HCT116 (cell line): Measurements from ENCODE around the gene FAM50B. TPM values are rescaled to one million over a fixed set of nuclear protein-coding genes. Genes with fewer than 3 reads are reported as not detected.

ENCODE experiments used
- ATAC-seq: fragments of 200-7000 bp; cut with Tn5 transposase; 2 replicates; pipeline ENCODE4 v1.9.1; 2020; ENCODE audit warnings: mild to moderate bottlenecking, moderate library complexity
- BruUV-seq: library from RNA; stranded (reverse); fragments of 400-500 nt; replicated peaks from 2 replicates; lab custom pipeline; 2021; lab: Mats Ljungman, UMichigan
- CTCF ChIA-PET: fragments of 300-600 bp; sonication (Branson Sonifier 250); formaldehyde crosslinking; loops from one replicate; lab custom pipeline; 2021; ENCODE audit warnings: antibody characterized with exemption; lab: Charles Lee
- POLR2A ChIA-PET: fragments of 300-600, 350-600 bp; sonication (Branson Sonifier 250); formaldehyde crosslinking; loops from one replicate; lab custom pipeline; 2021; ENCODE audit warnings: antibody characterized with exemption; lab: Charles Lee
- RAD21 ChIA-PET, 2 experiments: fragments of 300-600 bp; sonication (Branson Sonifier 250); formaldehyde crosslinking; loops; one replicate each; lab custom pipeline; 2023; ENCODE audit warnings: low total read pairs in 2 of 2; ENCODE audit not compliant: uncharacterized antibody in 2 of 2, unreplicated experiment in 2 of 2, low non-redundant PET in 1 of 2; lab: Charles Lee
- DNase-seq: peaks from one replicate; pipeline ENCODE4 v3.0.0-alpha.2; 2010; ENCODE audit warnings: low read depth, low spot score
- H2AFZ ChIP-seq: fragments of 200-600 bp; shearing (Covaris generic), sonication (generic); 2 replicates; pipeline ENCODE4 v1.6.1; 2017; ENCODE audit warnings: low read depth, mixed run types, mixed read lengths, antibody characterized with exemption, low read length; ENCODE audit not compliant: poor library complexity, severe bottlenecking
- H3K27ac ChIP-seq: 2 replicates; pipeline ENCODE4 v1.5.1; 2012; ENCODE audit warnings: low read depth, low read length
- H3K27me3 ChIP-seq: fragments of 200-600 bp; sonication (generic); 2 replicates; pipeline ENCODE4 v1.6.1; 2016; ENCODE audit warnings: mixed run types, low read length, mixed read lengths; ENCODE audit not compliant: insufficient read depth
- H3K36me3 ChIP-seq, 2 experiments: fragments of 200-500 bp in 1 of 2; fragments of 200-600 bp in 1 of 2; sonication (Bioruptor generic) in 1 of 2; sonication (generic) in 1 of 2; 2 replicates each; pipeline versions ENCODE4 v1.5.1 to v1.6.1; 2014 to 2016; ENCODE audit warnings: low read length in 2 of 2, inconsistent platforms in 1 of 2, mixed read lengths in 1 of 2, mixed run types in 1 of 2; ENCODE audit not compliant: insufficient read depth in 2 of 2, control insufficient read depth in 1 of 2
- H3K4me1 ChIP-seq, 2 experiments: fragments of 200-600 bp in 1 of 2; sonication (generic) in 1 of 2; 2 replicates each; pipeline versions ENCODE4 v1.5.1 to v1.6.1; 2012 to 2017; ENCODE audit warnings: low read length in 2 of 2, inconsistent platforms in 1 of 2, mild to moderate bottlenecking in 1 of 2, mixed read lengths in 1 of 2, mixed run types in 1 of 2, moderate library complexity in 1 of 2; ENCODE audit not compliant: insufficient read depth in 2 of 2, control insufficient read depth in 1 of 2
- H3K4me2 ChIP-seq: fragments of 200-600 bp; sonication (generic); 2 replicates; pipeline ENCODE4 v1.6.1; 2017; ENCODE audit warnings: mixed run types, low read length, mixed read lengths
- H3K4me3 ChIP-seq, 2 experiments: fragments of 200-600 bp in 1 of 2; sonication (generic) in 1 of 2; replicated peaks in 1 of 2; 2 replicates each; pipeline ENCODE4 v1.5.1; 2011 to 2016; ENCODE audit warnings: low read length in 2 of 2, control low read depth in 1 of 2, low read depth in 1 of 2, mild to moderate bottlenecking in 1 of 2, mixed read lengths in 1 of 2, mixed run types in 1 of 2
- H3K79me2 ChIP-seq: fragments of 200-600 bp; sonication (generic); 2 replicates; pipeline ENCODE4 v1.6.1; 2017; ENCODE audit warnings: mild to moderate bottlenecking, mixed run types, low read length, moderate library complexity, mixed read lengths; ENCODE audit not compliant: insufficient read depth
- H3K9ac ChIP-seq: fragments of 200-600 bp; sonication (generic); 2 replicates; pipeline ENCODE4 v1.6.1; 2016; ENCODE audit warnings: low read length, mixed read lengths
- H3K9me2 ChIP-seq: fragments of 200-600 bp; sonication (generic), shearing (Covaris generic); 2 replicates; pipeline ENCODE4 v1.6.1; 2017; ENCODE audit warnings: mixed run types, mild to moderate bottlenecking, moderate library complexity; ENCODE audit not compliant: insufficient read depth
- H3K9me3 ChIP-seq, 2 experiments: fragments of 200-500 bp in 1 of 2; fragments of 200-600 bp in 1 of 2; sonication (Bioruptor generic) in 1 of 2; sonication (generic) in 1 of 2; 2 replicates each; pipeline ENCODE4 v1.6.1; 2014 to 2017; ENCODE audit warnings: low read length in 2 of 2, mixed read lengths in 2 of 2, inconsistent platforms in 1 of 2, low read depth in 1 of 2, mild to moderate bottlenecking in 1 of 2, mixed run types in 1 of 2, moderate library complexity in 1 of 2; ENCODE audit not compliant: control insufficient read depth in 1 of 2, insufficient read depth in 1 of 2
- H4K20me1 ChIP-seq: fragments of 200-600 bp; sonication (generic), shearing (Covaris generic); 2 replicates; pipeline ENCODE4 v1.6.1; 2017; ENCODE audit warnings: mixed run types, mild to moderate bottlenecking, moderate library complexity; ENCODE audit not compliant: insufficient read depth
- CBX3 ChIP-seq: IDR thresholded peaks from 2 replicates; pipeline ENCODE4 v1.6.1; 2012; ENCODE audit warnings: low read depth
- CEBPB ChIP-seq: IDR thresholded peaks from 2 replicates; pipeline ENCODE4 v1.6.1; 2012; ENCODE audit warnings: low read depth
- EZH2phosphoT487 ChIP-seq: fragments of 200-600 bp; IDR thresholded peaks from 2 replicates; pipeline ENCODE4 v1.6.1; 2018; ENCODE audit warnings: antibody characterized with exemption, borderline replicate concordance
- MAX ChIP-seq: IDR thresholded peaks from 2 replicates; pipeline ENCODE4 v1.6.1; 2012
- POLR2A ChIP-seq: IDR thresholded peaks from 2 replicates; pipeline ENCODE4 v1.7.0; 2011; ENCODE audit warnings: borderline replicate concordance; ENCODE audit not compliant: insufficient read depth, insufficient read length; ENCODE audit errors: extremely low read depth
- POLR2AphosphoS5 ChIP-seq: IDR thresholded peaks from 2 replicates; pipeline ENCODE4 v1.6.1; 2011; ENCODE audit warnings: mild to moderate bottlenecking, low read depth, low read length, moderate library complexity
- RAD21 ChIP-seq: IDR thresholded peaks from 2 replicates; pipeline ENCODE4 v1.6.1; 2012; ENCODE audit warnings: low read depth, mild to moderate bottlenecking
- YY1 ChIP-seq: IDR thresholded peaks from 2 replicates; pipeline ENCODE4 v1.6.1; 2011; ENCODE audit warnings: low read length, low read depth, moderate library complexity, mild to moderate bottlenecking; ENCODE audit not compliant: insufficient replicate concordance; ENCODE audit errors: extremely low read depth
- ZBTB33 ChIP-seq: IDR thresholded peaks from 2 replicates; pipeline ENCODE4 v1.6.1; 2011; ENCODE audit warnings: mild to moderate bottlenecking, low read length, moderate library complexity; ENCODE audit not compliant: insufficient replicate concordance; ENCODE audit errors: extremely low read depth
- ZNF274 ChIP-seq: fragments of 200-500 bp; sonication (Bioruptor generic); IDR thresholded peaks from 2 replicates; pipeline ENCODE4 v1.6.1; 2014; ENCODE audit warnings: mild to moderate bottlenecking, low read depth, low read length, inconsistent platforms
- intact Hi-C: fragments of 100-400 bp; cut with micrococcal nuclease; formaldehyde crosslinking; loops from 2 replicates; pipeline ENCODE4 v1.10.0; 2022
- total RNA-seq: library from RNA; stranded (reverse); gene quantifications from one replicate; pipeline ENCODE4 v1.2.1, GENCODE V29; 2021; ENCODE audit not compliant: unreplicated experiment
- TF ChIP-seq, protein P1 (sequence below), 3 experiments: fragments of 200-600 bp in 1 of 3; sonication (generic) in 1 of 3; IDR thresholded peaks in 2 of 3; conservative IDR thresholded peaks in 1 of 3; 2 replicates each; pipeline ENCODE4 v1.5.1; 2012 to 2017; ENCODE audit warnings: low read depth in 2 of 3, low read length in 2 of 3, antibody characterized with exemption in 1 of 3, borderline replicate concordance in 1 of 3, control low read depth in 1 of 3, mild to moderate bottlenecking in 1 of 3, mixed read lengths in 1 of 3, mixed run types in 1 of 3, moderate library complexity in 1 of 3; ENCODE audit not compliant: insufficient read depth in 1 of 3
- TF ChIP-seq, protein P2 (sequence below): IDR thresholded peaks from 2 replicates; pipeline ENCODE4 v1.6.1; 2012

FAM50B gene
- total RNA-seq, 1 experiment from 2014 or later = 0.86 TPM

DNA sequence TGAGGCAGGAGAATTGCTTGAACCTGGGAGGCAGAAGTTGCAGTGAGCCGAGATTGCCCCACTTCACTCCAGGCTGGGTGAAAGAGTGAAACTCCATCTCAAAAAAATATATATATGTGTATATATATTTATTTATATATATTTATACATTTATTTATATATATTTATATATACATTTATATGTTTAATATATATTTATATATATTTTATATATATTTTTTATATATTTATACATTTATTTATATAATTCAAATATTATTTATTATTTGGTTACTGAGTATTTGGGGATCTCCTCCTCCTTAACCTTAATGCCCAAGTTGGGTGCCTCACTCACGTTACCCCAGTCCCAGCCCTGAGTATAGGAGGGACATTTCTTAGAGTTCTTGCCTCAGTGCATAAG is 2.7 kb downstream of the FAM50B start:
- H3K27me3 ChIP-seq = no peaks in the 10 kb centered on the region
- ChIA-PET POLR2A (no interaction called here), CTCF (no interaction called here)

More for the DNA sequence above, 2.7 kb downstream of the FAM50B start:
- Histone ChIP-seq H4K20me1 (no peaks in the 10 kb centered on the region), H3K9me2 (no peaks in the 10 kb centered on the region), H3K27ac (no peak overlapping the region), H2AFZ (no peak overlapping the region), H3K4me1 (no peaks in the 10 kb centered on the region; a peak in 1 of 4 replicates), H3K9me3 (no peaks in the 10 kb centered on the region), H3K4me2 (no peak overlapping the region), H3K9ac (no peak overlapping the region), H3K79me2 (no peaks in the 10 kb centered on the region), H3K4me3 (no peak overlapping the region), H3K36me3 (no peaks in the 10 kb centered on the region)
- ATAC-seq (no peak), DNase-seq (no peak)
- no TSS peak for BruUV-seq
- no peak for TF ChIP-seq POLR2AphosphoS5
- no peak for TF ChIP-seq ZBTB33
- TF ChIP-seq POLR2A = no peak
- TF ChIP-seq YY1 = no peak
- TF ChIP-seq MAX = no peak
- TF ChIP-seq RAD21 = no peak
- no peak for TF ChIP-seq CBX3
- no peak for TF ChIP-seq EZH2phosphoT487
- TF ChIP-seq CEBPB = no peak
- TF ChIP-seq ZNF274 = no peak
- TF ChIP-seq, protein P1, sequence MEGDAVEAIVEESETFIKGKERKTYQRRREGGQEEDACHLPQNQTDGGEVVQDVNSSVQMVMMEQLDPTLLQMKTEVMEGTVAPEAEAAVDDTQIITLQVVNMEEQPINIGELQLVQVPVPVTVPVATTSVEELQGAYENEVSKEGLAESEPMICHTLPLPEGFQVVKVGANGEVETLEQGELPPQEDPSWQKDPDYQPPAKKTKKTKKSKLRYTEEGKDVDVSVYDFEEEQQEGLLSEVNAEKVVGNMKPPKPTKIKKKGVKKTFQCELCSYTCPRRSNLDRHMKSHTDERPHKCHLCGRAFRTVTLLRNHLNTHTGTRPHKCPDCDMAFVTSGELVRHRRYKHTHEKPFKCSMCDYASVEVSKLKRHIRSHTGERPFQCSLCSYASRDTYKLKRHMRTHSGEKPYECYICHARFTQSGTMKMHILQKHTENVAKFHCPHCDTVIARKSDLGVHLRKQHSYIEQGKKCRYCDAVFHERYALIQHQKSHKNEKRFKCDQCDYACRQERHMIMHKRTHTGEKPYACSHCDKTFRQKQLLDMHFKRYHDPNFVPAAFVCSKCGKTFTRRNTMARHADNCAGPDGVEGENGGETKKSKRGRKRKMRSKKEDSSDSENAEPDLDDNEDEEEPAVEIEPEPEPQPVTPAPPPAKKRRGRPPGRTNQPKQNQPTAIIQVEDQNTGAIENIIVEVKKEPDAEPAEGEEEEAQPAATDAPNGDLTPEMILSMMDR (IDR thresholded peaks at IDR 0.05 in 2 of 3, conservative IDR thresholded peaks at IDR 0.05 in 1 of 3; ENCODE audit: borderline replicate concordance in 1 of 3, insufficient read depth in 1 of 3, low read depth in 2 of 3, low read length in 2 of 3) = no peak
- TF ChIP-seq, protein P2, sequence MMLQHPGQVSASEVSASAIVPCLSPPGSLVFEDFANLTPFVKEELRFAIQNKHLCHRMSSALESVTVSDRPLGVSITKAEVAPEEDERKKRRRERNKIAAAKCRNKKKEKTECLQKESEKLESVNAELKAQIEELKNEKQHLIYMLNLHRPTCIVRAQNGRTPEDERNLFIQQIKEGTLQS = no peak
- RAD21 ChIA-PET = no interaction called here
- intact Hi-C loops = no loop called here
